GM10248 (cell line): ENCODE measurements around the gene DOCK1.

ENCODE experiments used
- CTCF ChIA-PET: fragments of 300-600 bp; sonication (Branson Sonifier 250); formaldehyde crosslinking; extraction: SDS; loops from one replicate; lab custom pipeline; 2021; ENCODE audit warnings: antibody characterized with exemption; lab: Yijun Ruan, JAX
- POLR2A ChIA-PET: fragments of 350-650 bp; sonication (Branson Sonifier 250); formaldehyde crosslinking; extraction: SDS; loops from one replicate; lab custom pipeline; 2020; ENCODE audit warnings: antibody characterized with exemption; lab: Yijun Ruan, JAX
- DNase-seq: peaks from one replicate; pipeline ENCODE4 v3.0.0; 2012; ENCODE audit errors: extremely low spot score
- CTCF ChIP-seq: IDR thresholded peaks from 2 replicates; pipeline ENCODE4 v1.5.1; 2012; ENCODE audit warnings: mild to moderate bottlenecking, low read depth; ENCODE audit errors: extremely low read depth, missing control alignments, control extremely low read depth

Gene DOCK1

GRCh38 chr10:127125331-127125730 is 220.1 kb downstream of the DOCK1 start:
- ChIA-PET CTCF (no interaction called here), POLR2A (no interaction called here)
- DNase-seq, result no peak
- no peak for TF ChIP-seq CTCF

GRCh38 chr10:127127822-127128221 is 222.6 kb downstream of the DOCK1 start:
- POLR2A ChIA-PET, result no interaction called here
- TF ChIP-seq CTCF, result no peak
- no peak for DNase-seq
- CTCF ChIA-PET, result no interaction called here

- ChIA-PET CTCF (no interaction called here), POLR2A (no interaction called here)
- no peak for DNase-seq
- TF ChIP-seq CTCF, result no peak
Observed at GRCh38 chr10:127129104-127129503, 223.9 kb downstream of the DOCK1 start.

GRCh38 chr10:127132451-127132850 is 227.2 kb downstream of the DOCK1 start:
- ChIA-PET CTCF (no interaction called here), POLR2A (no interaction called here)
- no peak for TF ChIP-seq CTCF
- no peak for DNase-seq

- ChIA-PET POLR2A (no interaction called here), CTCF (no interaction called here)
- no peak for DNase-seq
- no peak for TF ChIP-seq CTCF
Observed at GRCh38 chr10:127133225-127133624, 228.0 kb downstream of the DOCK1 start.

- TF ChIP-seq CTCF, result no peak
- DNase-seq, result no peak
- CTCF ChIA-PET, result no interaction called here
- POLR2A ChIA-PET, result no interaction called here
Observed at GRCh38 chr10:127133672-127134500, 228.7 kb downstream of the DOCK1 start.
